CD4-positive, CD25-positive, alpha-beta regulatory T cell (primary cell): ENCODE data around the gene ZNF76. TPM values are rescaled to one million over a fixed set of nuclear protein-coding genes. Genes with fewer than 3 reads are reported as not detected.

ENCODE experiments used
- ATAC-seq, 2 donors: fragments of 150-1000 bp; cut with Tn5 transposase; one replicate each; pipeline ENCODE4 v1.10.0; 2021; ENCODE audit warnings: low read depth in 2 of 2, moderate number of reproducible peaks in 2 of 2, moderate library complexity in 1 of 2
- DNase-seq, 3 donors: peaks; one replicate each; pipeline versions ENCODE4 v3.0.0 to v3.0.0-alpha.2; 2012 to 2022; ENCODE audit warnings: mixed read lengths in 1 of 3
- H3K27ac ChIP-seq: one replicate; pipeline ENCODE4 v1.7.0; 2013; ENCODE audit warnings: mild to moderate bottlenecking, low read length; ENCODE audit not compliant: insufficient read depth, poor library complexity, severe bottlenecking
- H3K27me3 ChIP-seq: one replicate; pipeline ENCODE4 v1.7.0; 2013; ENCODE audit warnings: low read length; ENCODE audit not compliant: control insufficient read depth, insufficient read depth
- H3K36me3 ChIP-seq: one replicate; pipeline ENCODE4 v1.7.0; 2013; ENCODE audit warnings: mild to moderate bottlenecking, low read length, moderate library complexity; ENCODE audit not compliant: control insufficient read depth, insufficient read depth
- H3K4me1 ChIP-seq: 2 replicates; pipeline ENCODE4 v1.7.0; 2013; ENCODE audit warnings: mild to moderate bottlenecking, low read length; ENCODE audit not compliant: insufficient read depth, control insufficient read depth, poor library complexity, severe bottlenecking
- H3K4me3 ChIP-seq: one replicate; pipeline ENCODE4 v1.7.0; 2013; ENCODE audit warnings: low read depth, mild to moderate bottlenecking, low read length, moderate library complexity
- H3K9me3 ChIP-seq, 2 experiments: 1 replicate in 1 of 2; 2 replicates in 1 of 2; pipeline ENCODE4 v1.7.0; 2013; ENCODE audit warnings: low read length in 2 of 2, mild to moderate bottlenecking in 1 of 2, moderate library complexity in 1 of 2; ENCODE audit not compliant: control insufficient read depth in 2 of 2
- H3K27ac Mint-ChIP-seq, 3 donors: one replicate each; pipeline ENCODE4 v1.8.0; 2020 to 2022; ENCODE audit warnings: mild to moderate bottlenecking in 3 of 3, mixed read lengths in 3 of 3, moderate library complexity in 2 of 3
- H3K27me3 Mint-ChIP-seq: one replicate; pipeline ENCODE4 v1.8.0; 2022; ENCODE audit warnings: mild to moderate bottlenecking, mixed read lengths
- H3K36me3 Mint-ChIP-seq: one replicate; pipeline ENCODE4 v1.8.0; 2020; ENCODE audit warnings: mixed read lengths
- H3K4me1 Mint-ChIP-seq, 4 donors: one replicate each; pipeline ENCODE4 v1.8.0; 2020 to 2022; ENCODE audit warnings: mixed read lengths in 4 of 4, mild to moderate bottlenecking in 1 of 4
- H3K4me3 Mint-ChIP-seq, 4 donors: one replicate each; pipeline ENCODE4 v1.8.0; 2020 to 2022; ENCODE audit warnings: mild to moderate bottlenecking in 4 of 4, mixed read lengths in 4 of 4, moderate library complexity in 3 of 4
- H3K9me3 Mint-ChIP-seq, 7 donors: one replicate each; pipeline ENCODE4 v1.8.0; 2020 to 2022; ENCODE audit warnings: mixed read lengths in 7 of 7, mild to moderate bottlenecking in 3 of 7, moderate library complexity in 2 of 7
- polyA plus RNA-seq, 4 donors: library from polyadenylated mRNA; unstranded; fragments of 300-500 nt; fragmentation: Illumina TruSeq; gene quantifications; one replicate each; pipeline ENCODE4 v1.2.3, GENCODE V29; 2021
- total RNA-seq: library from RNA; stranded (reverse); gene quantifications from one replicate; pipeline ENCODE4 v1.2.3, GENCODE V29; 2022

ZNF76 gene
- total and polyA plus RNA-seq, 5 donors from 2014 or later: 18.7 to 66.6 (median 22.1) TPM

DNA sequence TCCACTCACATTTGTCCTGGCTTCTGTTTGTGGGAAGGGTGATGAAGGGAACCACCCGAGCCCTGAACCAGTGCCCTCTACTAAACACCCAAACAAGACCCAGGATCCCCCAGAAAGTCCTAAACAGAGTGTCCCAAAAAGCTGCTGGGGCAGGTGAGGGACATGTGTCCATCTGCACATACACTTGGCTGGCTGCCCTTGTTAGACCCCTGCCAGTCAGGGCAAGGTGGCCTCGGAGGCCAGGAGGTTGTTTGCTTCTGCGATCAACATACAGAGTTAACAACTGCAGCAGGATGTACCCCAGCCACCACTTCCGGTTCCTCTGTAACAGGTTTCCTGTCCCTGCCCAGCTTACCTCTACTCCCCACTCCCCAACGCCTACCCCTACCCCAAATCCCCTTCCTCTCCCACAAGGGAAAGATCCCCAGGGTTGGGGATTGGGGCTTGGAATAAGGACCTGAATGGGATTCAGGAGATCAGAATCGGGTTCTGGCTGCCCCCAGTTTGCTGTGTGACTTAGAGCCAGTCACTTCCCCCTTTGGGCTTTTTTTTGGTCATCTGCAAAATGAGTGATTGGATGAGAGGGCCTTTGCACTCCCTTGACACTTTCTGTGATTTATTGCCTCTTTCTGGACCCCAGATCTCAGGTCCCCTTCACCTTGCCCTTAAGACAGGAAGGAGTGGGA, 52.0 kb downstream of the ZNF76 start:
- Histone ChIP-seq H3K9me3 (no peaks in the 10 kb centered on the region), H3K36me3 (peaks cover 53% of the 10 kb centered on the region), H3K4me3 (peak overlapping the region; percentile 65), H3K27ac (peak overlapping the region; percentile 78), H3K27me3 (no peaks in the 10 kb centered on the region), H3K4me1 (peaks cover 90% of the 10 kb centered on the region)
- peak overlapping the region; percentile 96 to 99 (median 98) for H3K27ac Mint-ChIP-seq
- no peaks in the 10 kb centered on the region for H3K27me3 Mint-ChIP-seq
- DNase-seq (peak; percentile 30 to 93 (median 68)), ATAC-seq (peak; percentile 89 to 90)
- H3K36me3 Mint-ChIP-seq: peaks cover 66% of the 10 kb centered on the region
- H3K4me3 Mint-ChIP-seq: peak overlapping the region; percentile 85 to 94 (median 92)
- H3K4me1 Mint-ChIP-seq: peaks cover 48 to 95% (median 73%) of the 10 kb centered on the region in 4 donors
- no peaks in the 10 kb centered on the region for H3K9me3 Mint-ChIP-seq

DNA sequence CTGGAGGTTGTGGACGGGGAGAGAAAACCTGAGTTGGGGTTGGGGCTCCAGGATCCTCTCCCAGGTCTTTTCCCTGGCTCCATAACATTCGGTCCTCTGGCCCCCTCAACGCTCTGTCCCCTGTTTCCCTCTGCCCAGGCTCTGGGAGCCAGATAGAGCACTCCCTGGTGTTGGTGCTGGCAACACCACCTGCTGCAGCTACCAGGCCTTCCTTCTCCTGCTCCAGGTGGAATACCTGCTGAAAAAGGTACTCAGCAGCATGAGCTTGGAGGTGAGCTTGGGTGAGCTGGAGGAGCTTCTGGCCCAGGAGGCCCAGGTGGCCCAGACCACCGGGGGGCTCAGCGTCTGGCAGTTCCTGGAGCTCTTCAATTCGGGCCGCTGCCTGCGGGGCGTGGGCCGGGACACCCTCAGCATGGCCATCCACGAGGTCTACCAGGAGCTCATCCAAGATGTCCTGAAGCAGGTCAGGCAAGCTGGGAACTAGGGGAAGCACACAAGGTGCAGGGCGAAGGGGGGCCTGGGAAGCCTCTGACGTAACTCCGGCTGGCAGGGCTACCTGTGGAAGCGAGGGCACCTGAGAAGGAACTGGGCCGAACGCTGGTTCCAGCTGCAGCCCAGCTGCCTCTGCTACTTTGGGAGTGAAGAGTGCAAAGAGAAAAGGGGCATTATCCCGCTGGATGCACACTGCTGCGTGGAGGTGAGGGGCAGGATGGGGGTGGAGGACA, 52.7 kb downstream of the ZNF76 start:
- Histone ChIP-seq H3K36me3 (peaks cover 58% of the 10 kb centered on the region), H3K27me3 (no peaks in the 10 kb centered on the region)

DNA sequence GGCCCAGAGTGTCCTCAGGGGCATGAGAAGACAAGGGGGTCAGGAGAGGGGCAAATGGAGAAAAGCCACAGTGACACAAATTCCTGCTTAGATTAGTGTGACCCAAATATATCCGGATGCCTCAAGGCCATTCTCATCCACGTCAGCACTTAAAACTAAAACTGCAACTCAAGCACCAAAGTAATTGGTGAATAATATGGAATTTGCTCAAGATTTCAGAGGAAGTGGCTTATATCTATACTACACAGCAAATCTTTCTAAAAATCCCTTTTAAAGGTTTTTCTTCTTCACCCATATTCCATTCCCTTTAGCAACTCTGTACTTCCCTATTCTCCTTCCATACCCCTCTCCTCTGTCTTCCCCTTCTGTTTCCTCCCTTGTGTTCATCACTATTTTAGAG, 53.3 kb downstream of the ZNF76 start:
- ATAC-seq: no peak
- no peaks in the 10 kb centered on the region for H3K9me3 Mint-ChIP-seq
- peaks cover 48 to 93% (median 70%) of the 10 kb centered on the region in 4 donors for H3K4me1 Mint-ChIP-seq
- Histone ChIP-seq H3K9me3 (no peaks in the 10 kb centered on the region), H3K36me3 (peaks cover 58% of the 10 kb centered on the region), H3K27me3 (no peaks in the 10 kb centered on the region), H3K27ac (peak overlapping the region; percentile 78), H3K4me1 (peaks cover 78% of the 10 kb centered on the region), H3K4me3 (peak overlapping the region; percentile 26)
- peaks cover 65% of the 10 kb centered on the region for H3K36me3 Mint-ChIP-seq
- H3K4me3 Mint-ChIP-seq: peak overlapping the region; percentile 85 to 94 (median 89)
- no peak for DNase-seq
- H3K27ac Mint-ChIP-seq: peak overlapping the region; percentile 96 to 99 (median 98)
- no peaks in the 10 kb centered on the region for H3K27me3 Mint-ChIP-seq

More for the DNA sequence above, 52.7 kb downstream of the ZNF76 start:
- ATAC-seq (no peak), DNase-seq (no peak)
- Mint-ChIP-seq H3K27ac (peak overlapping the region; percentile 96 to 99 (median 98)), H3K4me3 (peak overlapping the region; percentile 85 to 94 (median 92)), H3K9me3 (no peaks in the 10 kb centered on the region), H3K4me1 (peaks cover 51 to 95% (median 71%) of the 10 kb centered on the region in 4 donors), H3K36me3 (peaks cover 66% of the 10 kb centered on the region), H3K27me3 (no peaks in the 10 kb centered on the region)
- peak overlapping the region; percentile 78 for H3K27ac ChIP-seq
- H3K4me3 ChIP-seq: peak overlapping the region; percentile 65
- no peaks in the 10 kb centered on the region for H3K9me3 ChIP-seq
- H3K4me1 ChIP-seq: peaks cover 84% of the 10 kb centered on the region

DNA sequence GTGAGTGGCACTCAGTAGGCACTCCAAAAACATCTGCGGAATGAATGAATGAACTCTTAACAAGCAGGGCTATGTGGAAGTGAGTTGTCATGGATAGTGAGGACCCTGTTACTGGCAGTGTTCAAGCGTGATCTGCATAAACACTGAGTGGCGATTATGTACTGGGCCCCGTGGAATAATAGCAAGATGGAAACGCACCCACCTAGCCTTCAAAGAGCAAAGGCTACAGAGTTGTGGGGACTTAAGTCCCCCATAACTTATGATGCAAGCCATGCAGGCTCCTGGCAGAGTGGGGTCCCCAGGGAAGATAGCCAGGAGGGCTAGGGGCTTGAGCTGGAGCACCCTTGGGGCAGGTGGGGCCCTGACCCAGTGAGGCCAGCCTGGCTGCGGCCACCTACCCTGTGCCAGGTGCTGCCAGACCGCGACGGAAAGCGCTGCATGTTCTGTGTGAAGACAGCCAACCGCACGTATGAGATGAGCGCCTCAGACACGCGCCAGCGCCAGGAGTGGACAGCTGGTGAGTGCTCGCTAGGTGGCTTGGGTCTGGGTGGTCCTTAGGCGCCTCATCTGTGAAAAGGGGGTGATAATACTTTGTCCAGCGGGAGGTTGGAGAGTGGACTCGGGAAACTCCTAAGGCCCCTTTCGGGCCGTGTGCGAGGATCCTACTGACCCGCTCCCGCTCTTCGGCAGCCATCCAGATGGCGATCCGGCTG, 58.1 kb downstream of the ZNF76 start:
- no peaks in the 10 kb centered on the region for H3K9me3 Mint-ChIP-seq
- no peaks in the 10 kb centered on the region for H3K27me3 Mint-ChIP-seq
- Histone ChIP-seq H3K27ac (no peak overlapping the region), H3K36me3 (peaks cover 90% of the 10 kb centered on the region), H3K9me3 (no peaks in the 10 kb centered on the region), H3K4me1 (peaks cover 33% of the 10 kb centered on the region), H3K27me3 (no peaks in the 10 kb centered on the region), H3K4me3 (no peak overlapping the region)
- peaks cover 57% of the 10 kb centered on the region for H3K36me3 Mint-ChIP-seq
- peak overlapping the region; percentile 78 to 90 (median 87) for H3K27ac Mint-ChIP-seq
- peaks cover 34 to 63% (median 41%) of the 10 kb centered on the region in 4 donors for H3K4me1 Mint-ChIP-seq
- ATAC-seq (no peak), DNase-seq (no peak)
- no peak overlapping the region for H3K4me3 Mint-ChIP-seq

DNA sequence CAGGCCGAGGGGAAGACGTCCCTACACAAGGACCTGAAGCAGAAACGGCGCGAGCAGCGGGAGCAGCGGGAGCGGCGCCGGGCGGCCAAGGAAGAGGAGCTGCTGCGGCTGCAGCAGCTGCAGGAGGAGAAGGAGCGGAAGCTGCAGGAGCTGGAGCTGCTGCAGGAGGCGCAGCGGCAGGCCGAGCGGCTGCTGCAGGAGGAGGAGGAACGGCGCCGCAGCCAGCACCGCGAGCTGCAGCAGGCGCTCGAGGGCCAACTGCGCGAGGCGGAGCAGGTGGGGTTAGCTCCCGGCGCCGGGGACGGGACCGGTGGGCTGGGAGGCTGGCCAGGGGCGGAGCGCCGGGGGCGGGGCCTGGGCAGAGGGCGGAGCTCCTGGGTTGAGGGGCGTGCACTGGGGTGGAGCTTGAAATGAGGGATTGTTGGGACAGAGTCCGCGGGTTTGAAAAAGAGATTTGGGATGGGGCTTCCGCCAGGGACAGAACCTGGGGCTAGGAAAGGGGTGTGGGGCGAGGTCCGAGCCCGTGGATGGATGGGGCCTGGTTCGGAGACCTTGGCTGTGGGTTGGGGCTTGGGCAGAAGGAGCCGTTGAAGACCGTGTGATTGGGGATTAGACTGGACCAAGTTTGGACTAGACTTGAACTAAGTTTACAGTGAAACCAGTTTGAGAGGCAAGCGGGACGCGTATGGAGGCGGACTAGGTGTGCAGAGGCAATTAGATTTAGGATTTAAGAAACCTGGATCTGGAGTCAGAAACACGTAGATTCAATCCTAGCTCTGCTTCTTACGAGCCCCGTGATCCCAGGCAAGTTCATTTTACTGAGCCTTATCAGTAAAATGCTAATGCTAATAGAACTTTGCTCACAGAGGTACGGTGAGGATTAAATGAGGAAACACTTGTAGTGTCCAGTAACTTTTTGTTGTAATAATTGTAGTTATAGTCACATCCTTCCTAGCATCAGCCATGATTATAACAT, 58.9 kb downstream of the ZNF76 start:
- Histone ChIP-seq H3K4me1 (peaks cover 25% of the 10 kb centered on the region), H3K27me3 (no peaks in the 10 kb centered on the region), H3K27ac (no peak overlapping the region), H3K4me3 (no peak overlapping the region), H3K9me3 (no peaks in the 10 kb centered on the region), H3K36me3 (peaks cover 90% of the 10 kb centered on the region)
- H3K27ac Mint-ChIP-seq: peak overlapping the region in 1 of 3 donors; percentile 62
- peaks cover 28 to 58% (median 35%) of the 10 kb centered on the region in 4 donors for H3K4me1 Mint-ChIP-seq
- peak overlapping the region in 1 of 4 donors; percentile 38 for H3K4me3 Mint-ChIP-seq
- DNase-seq: no peak
- no peaks in the 10 kb centered on the region for H3K27me3 Mint-ChIP-seq
- no peak for ATAC-seq
- H3K36me3 Mint-ChIP-seq: peaks cover 57% of the 10 kb centered on the region
- no peaks in the 10 kb centered on the region for H3K9me3 Mint-ChIP-seq

DNA sequence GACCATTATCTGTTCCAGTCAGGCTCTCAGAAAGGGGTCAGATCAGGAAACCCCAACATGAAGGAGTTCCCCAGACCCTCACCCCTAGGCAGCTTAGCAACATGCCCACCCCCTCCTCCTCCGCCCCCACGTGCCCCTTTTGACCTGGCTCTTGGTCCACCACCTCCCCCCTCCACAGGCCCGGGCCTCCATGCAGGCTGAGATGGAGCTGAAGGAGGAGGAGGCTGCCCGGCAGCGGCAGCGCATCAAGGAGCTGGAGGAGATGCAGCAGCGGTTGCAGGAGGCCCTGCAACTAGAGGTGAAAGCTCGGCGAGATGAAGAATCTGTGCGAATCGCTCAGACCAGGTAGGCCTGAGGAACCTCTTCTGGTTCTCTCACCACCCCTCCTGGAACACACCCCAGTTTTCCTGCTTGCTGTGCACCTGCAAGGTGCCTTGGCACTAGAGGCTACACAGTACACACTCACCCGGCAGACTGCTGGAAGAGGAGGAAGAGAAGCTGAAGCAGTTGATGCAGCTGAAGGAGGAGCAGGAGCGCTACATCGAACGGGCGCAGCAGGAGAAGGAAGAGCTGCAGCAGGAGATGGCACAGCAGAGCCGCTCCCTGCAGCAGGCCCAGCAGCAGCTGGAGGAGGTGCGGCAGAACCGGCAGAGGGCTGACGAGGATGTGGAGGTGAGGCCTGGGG, 60.0 kb downstream of the ZNF76 start:
- ATAC-seq: no peak
- H3K9me3 ChIP-seq: no peaks in the 10 kb centered on the region
- H3K36me3 ChIP-seq: peaks cover 89% of the 10 kb centered on the region
- H3K27ac ChIP-seq: no peak overlapping the region
- H3K27me3 ChIP-seq: no peaks in the 10 kb centered on the region
- H3K4me1 ChIP-seq: peaks cover 16% of the 10 kb centered on the region
- no peak overlapping the region for H3K4me3 ChIP-seq
- peaks cover 48% of the 10 kb centered on the region for H3K36me3 Mint-ChIP-seq
- no peaks in the 10 kb centered on the region for H3K9me3 Mint-ChIP-seq
- H3K27me3 Mint-ChIP-seq: no peaks in the 10 kb centered on the region
- peaks cover 22 to 48% (median 27%) of the 10 kb centered on the region in 4 donors for H3K4me1 Mint-ChIP-seq
- H3K4me3 Mint-ChIP-seq: no peak overlapping the region
- no peak for DNase-seq
- peak overlapping the region in 1 of 3 donors; percentile 62 for H3K27ac Mint-ChIP-seq
